GM19035 (cell line): Measurements from ENCODE around the gene SHBG.

Source experiments
- ATAC-seq: cut with Tn5 transposase; IDR thresholded peaks from one replicate; pipeline ENCODE4 v1.9.1; 2021; ENCODE audit not compliant: unreplicated experiment

SHBG gene

GRCh38 chr17:7646457-7646856 lies 16.5 kb downstream of the SHBG start:
- ATAC-seq = no peak

- no peak for ATAC-seq
Observed at GRCh38 chr17:7647018-7647417, 17.1 kb downstream of the SHBG start.

- ATAC-seq = no peak
Observed at GRCh38 chr17:7650509-7651096, 20.7 kb downstream of the SHBG start, which contains the start of gene ATP1B2. Gene ATP1B2, plus strand, starts transcription at chr17:7650926. Its CDS starts 593 bp downstream, at chr17:7651519.

- no peak for ATAC-seq
Observed at GRCh38 chr17:7651097-7651664, 21.2 kb downstream of the SHBG start.

- ATAC-seq = no peak
Observed at GRCh38 chr17:7651665-7652387, 21.9 kb downstream of the SHBG start.

GRCh38 chr17:7652388-7653356 lies 22.7 kb downstream of the SHBG start:
- no peak for ATAC-seq

GRCh38 chr17:7654832-7655540 lies 25.1 kb downstream of the SHBG start:
- ATAC-seq = no peak

GRCh38 chr17:7655541-7655840 lies 25.6 kb downstream of the SHBG start:
- ATAC-seq = no peak

GRCh38 chr17:7656958-7657609 lies 27.1 kb downstream of the SHBG start:
- ATAC-seq = no peak

- no peak for ATAC-seq
Observed at GRCh38 chr17:7667656-7668406, 37.9 kb downstream of the SHBG start.

- no peak for ATAC-seq
Observed at GRCh38 chr17:7668482-7668881, 38.5 kb downstream of the SHBG start.

- no peak for ATAC-seq
Observed at GRCh38 chr17:7673239-7673638, 43.3 kb downstream of the SHBG start.

GRCh38 chr17:7674934-7675333 lies 45.0 kb downstream of the SHBG start:
- ATAC-seq = no peak

- ATAC-seq = no peak
Observed at GRCh38 chr17:7676533-7676932, 46.6 kb downstream of the SHBG start.

GRCh38 chr17:7677388-7678067 lies 47.6 kb downstream of the SHBG start:
- no peak for ATAC-seq
